HG03378 (cell line): Measurements from ENCODE around the gene PLIN3.
A peak's percentile ranks its signal among the peaks of the same experiment; 100 is the strongest.
"Not testable (repeated sequence)": the region's sequence is repeated elsewhere in the genome, so short reads cannot be mapped to it uniquely, and the experiment has no call there.

ENCODE experiments used
- ATAC-seq: cut with Tn5 transposase; IDR thresholded peaks from one replicate; pipeline ENCODE4 v1.9.1; 2021; ENCODE audit warnings: mild to moderate bottlenecking, moderate library complexity; ENCODE audit not compliant: unreplicated experiment

Gene PLIN3

DNA sequence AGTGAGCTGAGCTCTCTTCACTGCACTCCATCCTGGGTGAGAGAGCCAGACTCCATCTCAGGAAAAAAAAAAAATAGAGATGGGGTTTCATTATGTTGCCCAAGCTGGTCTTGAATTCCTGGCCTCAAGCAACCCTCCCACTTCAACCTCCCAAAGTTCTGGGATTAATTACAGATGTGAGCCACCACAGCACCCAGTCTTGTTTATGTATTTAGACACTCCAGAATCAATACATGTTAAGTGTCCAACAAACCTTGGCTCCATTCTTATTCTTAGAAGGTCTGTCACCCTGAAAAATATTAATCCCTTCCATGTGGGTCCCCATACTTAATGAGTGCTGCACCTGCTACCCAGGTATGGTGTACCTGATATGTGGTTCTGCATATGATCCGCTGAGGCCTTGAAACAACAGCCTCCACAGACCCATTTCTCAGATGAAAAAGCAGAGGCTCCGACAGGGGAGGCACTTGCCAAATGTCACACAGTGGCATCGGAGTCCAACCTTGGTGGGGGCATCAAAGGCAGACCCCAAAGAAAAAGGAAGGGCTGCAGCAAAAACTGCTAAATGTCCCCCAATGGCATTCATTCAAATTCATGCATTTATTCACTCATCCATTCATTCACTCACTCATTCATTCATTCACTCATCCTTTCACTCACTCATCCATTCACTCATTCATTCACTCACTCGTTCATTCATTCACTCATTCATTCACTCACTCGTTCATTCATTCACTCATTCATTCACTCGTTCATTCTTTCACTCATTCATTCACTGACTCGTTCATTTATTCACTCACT is 52.6 kb downstream of the PLIN3 start:
- ATAC-seq, result no peak

DNA sequence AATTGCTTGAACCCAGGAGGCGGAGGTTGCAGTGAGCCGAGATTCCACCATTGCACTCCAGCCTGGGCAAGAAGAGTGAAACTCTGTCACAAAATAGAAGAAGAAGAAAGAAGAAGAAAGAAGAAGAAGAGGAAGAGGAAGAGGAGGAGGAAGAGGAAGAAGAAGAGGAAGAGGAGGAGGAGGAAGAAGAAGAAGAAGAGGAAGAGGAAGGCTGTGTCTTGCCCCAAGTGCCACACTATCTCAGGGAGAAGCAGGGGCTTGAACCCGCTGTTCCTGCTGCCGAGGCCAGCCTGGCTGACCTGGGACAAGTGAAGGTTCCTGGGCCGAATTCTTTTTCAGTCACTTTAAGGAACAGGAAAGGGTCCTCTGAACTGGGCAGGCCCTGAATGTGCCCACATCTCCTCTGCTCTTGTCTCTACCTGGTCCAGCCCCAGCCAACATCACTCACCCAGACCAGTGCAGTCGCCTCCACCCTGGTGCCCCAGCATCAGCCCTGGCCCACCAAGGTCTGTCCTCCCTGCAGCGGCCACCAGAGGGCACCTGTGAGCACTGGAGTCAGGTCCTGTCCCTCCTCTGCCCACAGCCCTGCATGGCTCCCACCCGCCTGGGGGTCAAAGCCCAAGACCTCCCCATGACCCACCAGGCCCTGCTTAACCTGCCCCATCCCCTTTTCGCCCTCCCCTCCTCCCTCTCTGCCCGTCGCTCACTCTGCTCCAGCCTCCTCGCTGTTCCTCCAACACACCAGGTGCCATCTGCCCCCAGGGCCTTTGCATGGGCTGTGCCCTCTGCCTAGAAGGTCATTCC is 55.9 kb downstream of the PLIN3 start:
- ATAC-seq, result no peak

DNA sequence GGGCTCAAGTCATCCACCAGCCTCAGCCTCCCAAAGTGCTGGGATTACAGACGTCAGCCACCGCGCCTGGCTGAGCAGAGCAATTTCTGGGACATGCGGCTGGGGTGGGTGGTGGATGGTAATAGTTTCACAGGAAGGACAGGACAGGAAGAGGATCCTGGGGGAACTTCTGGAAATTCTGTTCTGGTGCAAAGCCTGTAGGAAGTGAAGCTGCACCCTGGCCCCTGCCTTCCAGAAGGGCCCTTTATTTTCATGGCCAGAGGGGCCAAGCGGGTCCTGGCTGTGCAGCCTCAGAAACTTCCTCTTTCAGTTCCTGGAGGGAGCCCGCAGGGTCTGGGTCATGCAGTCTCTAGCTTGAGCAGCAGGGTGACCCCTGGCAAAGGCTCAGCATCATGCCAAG is 60.3 kb downstream of the PLIN3 start:
- no peak for ATAC-seq

DNA sequence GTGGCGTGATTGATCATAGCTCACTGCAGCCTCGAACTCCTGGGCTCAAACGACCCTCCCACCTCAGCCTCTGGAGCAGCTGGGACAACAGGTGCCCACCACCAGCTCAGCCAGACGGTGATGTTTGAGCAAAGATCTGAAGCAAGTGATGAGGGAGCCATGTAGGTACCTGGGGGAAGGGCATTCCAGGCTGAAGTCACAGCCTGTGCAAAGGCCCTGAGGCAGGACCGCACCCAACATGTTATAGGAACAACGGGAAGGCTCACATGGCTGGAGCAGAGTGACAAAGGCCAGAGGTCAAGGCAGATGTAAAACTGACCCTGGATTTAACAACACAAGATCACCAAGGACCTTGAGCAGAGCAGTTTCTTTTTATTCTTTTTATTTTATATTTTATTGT is 61.1 kb downstream of the PLIN3 start:
- no peak for ATAC-seq

DNA sequence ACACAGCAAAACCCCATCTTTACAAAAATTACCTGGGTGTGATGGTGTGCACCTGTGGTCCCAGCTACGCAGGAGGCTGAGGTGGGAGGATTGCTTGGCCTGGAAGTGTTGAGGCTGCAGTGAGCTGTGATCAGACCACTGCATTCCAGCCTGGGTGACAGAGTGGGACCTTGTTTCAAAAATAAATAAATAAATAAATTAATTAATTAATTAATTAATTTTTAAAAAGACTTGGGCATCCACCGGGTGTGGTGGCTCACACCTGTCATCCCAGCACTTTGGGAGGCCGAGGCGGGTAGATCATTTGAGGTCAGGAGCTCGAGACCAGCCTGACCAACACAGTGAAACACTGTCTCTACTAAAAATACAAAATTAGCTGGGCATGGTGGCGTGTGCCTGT is 62.3 kb downstream of the PLIN3 start:
- ATAC-seq, result not testable (repeated sequence)

DNA sequence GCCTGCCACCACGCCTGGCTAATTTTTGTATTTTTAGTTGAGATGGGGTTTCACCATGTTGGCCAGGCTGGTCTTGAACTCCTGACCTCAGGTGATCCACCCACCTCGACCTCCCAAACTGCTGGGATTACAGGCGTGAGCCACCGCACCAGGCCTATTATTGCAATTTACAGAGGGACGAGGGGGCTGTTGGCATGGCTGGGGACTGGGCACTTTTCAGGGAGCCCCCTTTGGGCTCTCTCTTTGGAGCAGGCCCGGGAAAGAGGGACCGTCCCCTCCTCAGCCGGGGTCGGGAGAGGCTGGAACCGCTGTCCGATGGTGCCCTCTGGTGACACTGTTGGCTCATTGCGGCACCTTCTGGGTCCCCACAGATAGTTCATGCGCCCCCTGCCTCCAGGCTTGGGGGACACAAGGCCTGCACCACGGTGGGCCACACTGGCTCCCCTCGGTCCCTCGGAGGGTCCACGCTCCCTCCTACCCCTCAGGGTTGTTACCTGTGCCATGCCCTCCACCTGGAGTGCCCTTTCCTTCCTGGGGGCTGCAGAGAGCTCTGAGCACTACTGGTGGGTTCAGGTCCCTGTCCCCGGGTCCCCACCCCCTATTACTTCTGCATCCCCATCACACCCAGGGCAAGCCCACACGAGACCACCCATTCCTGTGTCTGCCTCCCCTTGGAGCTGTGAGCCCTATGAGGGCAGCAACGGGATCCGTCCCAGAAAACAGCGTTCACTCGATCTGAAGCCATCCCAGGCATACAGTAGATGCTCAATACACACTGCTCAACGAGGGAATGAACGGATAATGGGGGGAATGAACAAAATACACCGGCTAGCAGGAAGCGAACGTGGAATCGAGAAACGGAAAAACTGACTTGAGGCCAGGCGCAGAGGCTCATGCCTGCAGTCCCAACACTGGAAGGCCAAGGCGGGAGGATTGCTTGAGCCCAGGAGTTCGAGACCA is 63.5 kb downstream of the PLIN3 start:
- no peak for ATAC-seq

DNA sequence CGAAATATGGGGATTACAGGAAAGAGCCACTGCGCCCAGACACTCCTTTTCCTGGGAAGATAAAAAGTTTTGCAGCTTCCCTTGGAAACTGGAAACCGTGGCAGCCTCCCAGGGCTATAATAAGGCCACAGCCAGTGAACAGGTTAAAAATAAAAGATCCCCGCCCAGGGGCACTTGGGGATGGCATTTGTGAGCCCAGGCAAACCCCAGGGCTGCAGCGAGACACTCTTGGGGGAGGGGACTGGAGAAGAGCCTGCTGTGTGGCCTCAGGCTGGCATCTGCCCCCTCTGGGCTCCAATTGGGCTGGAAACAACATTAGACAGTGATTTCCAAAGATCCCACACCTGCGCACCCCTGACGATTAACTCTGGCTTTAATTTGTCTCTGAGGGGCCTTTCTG is 64.8 kb downstream of the PLIN3 start:
- no peak for ATAC-seq

DNA sequence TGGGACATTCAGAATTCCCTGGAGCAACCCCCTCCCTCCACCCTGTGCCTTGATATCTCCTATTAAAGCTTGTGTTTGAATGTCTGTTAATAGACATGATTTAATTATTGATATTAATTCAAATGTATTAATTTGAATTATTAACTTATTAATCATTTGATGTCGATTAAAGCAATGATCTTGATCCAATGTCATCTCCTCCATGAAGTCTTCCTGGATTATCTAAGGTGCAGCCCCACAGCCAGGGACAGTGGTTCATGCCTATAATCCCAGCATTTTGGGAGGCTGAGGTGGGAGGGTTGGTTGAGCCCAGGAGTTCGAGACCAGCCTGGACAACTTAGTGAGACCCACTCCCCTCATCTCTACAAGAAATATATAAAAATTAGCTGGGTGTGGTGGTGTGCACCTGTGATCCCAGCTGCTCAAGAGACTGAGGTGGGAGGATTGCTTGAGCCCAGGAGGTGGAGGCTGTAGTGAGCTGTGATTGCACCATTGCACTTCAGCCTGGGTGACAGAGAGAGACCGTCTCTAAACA is 66.3 kb downstream of the PLIN3 start:
- no peak for ATAC-seq

DNA sequence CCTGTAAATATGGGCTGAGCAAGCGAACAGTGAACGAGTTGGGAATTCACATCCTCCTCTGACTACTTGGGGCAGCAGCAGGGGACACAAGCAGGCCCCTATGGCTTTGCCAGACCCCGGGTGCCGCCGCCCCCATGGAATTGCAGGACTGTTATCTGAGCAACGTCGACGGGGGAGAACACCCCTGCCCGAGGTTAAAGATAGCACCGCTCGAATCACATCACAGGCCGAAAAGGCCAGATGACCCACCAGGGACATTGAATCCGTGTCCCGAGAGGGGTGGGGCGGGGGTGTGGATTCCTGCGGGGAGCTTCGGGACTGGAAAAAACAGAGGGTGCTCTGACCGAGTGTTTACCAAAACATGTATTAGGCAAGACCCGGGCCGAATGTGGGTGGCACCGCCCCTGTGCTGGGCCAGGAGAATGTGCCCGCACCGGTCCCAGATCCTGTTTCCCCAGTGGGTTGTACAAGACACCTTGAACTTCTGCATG is 66.8 kb downstream of the PLIN3 start:
- no peak for ATAC-seq

DNA sequence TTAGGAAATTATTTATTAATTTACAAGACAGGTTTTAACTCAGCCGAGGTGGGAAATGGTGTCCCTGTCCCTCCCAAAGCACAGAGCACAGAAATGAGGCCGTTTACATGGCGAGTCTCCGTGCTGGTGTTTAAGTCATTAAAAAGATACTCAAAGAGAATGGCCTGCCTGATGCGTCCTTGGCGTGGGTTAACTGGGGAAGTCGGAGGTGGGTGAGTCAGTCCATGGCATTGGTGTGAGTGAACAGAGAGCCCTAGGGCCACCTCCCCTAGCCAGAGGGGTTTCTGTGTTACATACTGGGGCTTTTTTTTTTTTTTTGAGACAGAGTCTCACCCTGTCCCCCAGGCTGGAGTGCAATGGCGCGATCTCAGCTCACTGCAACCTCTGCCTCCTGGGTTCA is 72.1 kb downstream of the PLIN3 start:
- ATAC-seq, result no peak

DNA sequence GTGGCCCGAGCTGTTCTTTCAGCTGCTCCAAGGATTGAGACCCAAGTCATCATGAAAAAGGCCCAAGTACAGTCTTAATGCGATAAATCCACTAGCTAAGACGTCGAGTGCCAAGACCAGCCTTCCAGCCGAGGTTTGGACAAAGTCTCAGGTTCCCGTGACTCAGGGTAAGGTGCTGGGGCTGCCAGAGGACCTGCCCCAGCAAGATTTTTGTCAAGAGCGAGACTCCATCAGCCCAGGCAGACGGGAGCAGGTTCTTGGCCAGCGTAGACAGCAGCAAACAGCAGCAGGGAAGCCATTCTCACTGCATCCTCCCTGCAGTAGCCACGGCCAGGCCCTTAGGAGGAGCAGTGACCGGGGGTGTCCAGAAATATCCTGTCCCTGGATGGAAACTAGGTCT is 72.5 kb downstream of the PLIN3 start:
- ATAC-seq, result no peak

DNA sequence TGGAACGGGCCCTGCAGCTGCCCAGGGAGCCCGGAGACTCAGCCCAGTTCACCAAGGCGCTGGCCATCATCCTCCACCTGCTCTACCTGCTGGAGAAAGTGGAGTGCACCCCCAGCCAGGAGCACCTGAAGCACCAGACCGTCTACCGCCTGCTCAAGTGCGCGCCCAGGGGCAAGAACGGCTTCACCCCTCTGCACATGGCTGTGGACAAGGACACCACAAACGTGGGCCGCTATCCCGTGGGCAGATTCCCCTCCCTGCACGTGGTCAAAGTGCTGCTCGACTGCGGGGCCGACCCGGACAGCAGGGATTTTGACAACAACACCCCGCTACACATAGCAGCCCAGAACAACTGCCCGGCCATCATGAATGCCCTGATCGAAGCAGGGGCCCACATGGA is 74.2 kb downstream of the PLIN3 start:
- ATAC-seq, result not testable (repeated sequence)

DNA sequence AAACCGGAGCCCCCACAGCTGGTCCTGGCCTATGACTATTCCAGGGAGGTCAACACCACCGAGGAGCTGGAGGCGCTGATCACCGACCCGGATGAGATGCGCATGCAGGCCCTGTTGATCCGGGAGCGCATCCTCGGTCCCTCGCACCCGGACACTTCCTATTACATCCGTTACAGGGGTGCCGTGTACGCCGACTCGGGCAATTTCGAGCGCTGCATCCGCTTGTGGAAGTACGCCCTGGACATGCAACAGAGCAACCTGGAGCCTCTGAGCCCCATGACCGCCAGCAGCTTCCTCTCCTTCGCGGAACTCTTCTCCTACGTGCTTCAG is 74.6 kb downstream of the PLIN3 start:
- ATAC-seq, result not testable (repeated sequence)

DNA sequence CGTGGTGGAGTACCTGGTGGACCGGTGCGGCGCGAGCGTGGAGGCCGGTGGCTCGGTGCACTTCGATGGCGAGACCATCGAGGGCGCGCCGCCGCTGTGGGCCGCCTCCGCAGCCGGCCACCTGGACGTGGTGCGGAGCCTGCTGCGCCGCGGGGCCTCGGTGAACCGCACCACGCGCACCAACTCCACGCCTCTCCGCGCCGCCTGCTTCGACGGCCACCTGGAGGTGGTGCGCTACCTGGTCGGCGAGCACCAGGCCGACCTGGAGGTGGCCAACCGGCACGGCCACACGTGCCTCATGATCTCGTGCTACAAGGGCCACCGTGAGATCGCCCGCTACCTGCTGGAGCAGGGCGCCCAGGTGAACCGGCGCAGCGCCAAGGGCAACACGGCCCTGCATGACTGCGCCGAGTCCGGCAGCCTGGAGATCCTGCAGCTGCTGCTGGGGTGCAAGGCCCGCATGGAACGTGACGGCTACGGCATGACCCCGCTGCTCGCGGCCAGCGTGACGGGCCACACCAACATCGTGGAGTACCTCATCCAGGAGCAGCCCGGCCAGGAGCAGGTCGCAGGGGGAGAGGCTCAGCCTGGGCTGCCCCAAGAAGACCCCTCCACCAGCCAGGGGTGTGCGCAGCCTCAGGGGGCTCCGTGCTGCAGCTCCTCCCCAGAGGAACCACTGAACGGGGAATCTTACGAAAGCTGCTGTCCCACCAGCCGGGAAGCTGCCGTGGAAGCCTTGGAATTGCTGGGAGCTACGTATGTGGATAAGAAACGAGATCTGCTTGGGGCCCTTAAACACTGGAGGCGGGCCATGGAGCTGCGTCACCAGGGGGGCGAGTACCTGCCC is 75.2 kb downstream of the PLIN3 start:
- ATAC-seq, result not testable (repeated sequence)

DNA sequence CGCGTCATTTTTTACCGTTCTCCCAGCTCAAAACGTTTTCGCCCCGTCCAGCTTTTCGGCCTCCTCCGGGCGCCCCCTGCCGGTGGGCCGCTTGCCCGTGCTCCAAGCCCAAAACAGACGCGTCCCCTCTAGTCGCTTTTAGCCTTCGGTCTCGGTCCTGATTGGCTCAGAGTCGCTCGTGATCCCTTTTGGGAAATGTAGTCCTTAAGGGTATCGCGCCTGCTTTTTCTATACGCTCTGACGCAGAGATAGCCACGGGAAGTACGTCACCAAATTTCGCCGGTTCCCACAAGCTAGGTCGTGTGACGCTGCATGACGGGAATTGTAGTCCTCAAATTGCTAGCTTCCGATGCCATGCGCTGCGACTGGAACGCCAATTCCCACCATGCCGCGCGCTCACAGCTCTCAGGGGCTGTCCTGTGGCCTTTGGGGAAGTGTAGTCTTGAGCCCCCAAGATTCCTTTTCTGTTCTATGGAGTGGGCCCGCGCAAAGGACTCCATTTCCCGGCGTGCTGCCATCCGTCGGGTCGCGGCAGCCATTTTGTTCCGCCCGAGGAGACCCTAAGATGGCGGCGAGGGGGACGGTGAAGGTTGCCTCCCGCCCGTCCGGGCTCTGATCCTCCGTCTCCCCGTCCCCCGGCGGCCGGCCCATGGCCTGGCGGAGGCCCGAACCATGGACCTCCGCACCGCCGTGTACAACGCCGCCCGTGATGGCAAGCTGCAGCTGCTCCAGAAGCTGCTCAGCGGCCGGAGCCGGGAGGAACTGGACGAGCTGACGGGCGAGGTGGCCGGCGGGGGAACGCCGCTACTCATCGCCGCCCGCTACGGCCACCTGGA is 76.1 kb downstream of the PLIN3 start, which contains the start of gene FEM1A:
Gene FEM1A, plus strand, starts transcription at position 552 of the 836 bp plus-strand sequence. Its CDS starts 121 bp downstream, at position 673.
- ATAC-seq, result peak; percentile 92
